NCI-H2029 (cell line): ENCODE data around the gene DUSP16.
A peak's percentile ranks its signal among the peaks of the same experiment; 100 is the strongest.
"Not testable (repeated sequence)": the region's sequence is repeated elsewhere in the genome, so short reads cannot be mapped to it uniquely, and the experiment has no call there.

Experiments
- DNase-seq: peaks from one replicate; lab custom pipeline; 2025; lab: John Stamatoyannopoulos, UW

DUSP16 gene, protein sequence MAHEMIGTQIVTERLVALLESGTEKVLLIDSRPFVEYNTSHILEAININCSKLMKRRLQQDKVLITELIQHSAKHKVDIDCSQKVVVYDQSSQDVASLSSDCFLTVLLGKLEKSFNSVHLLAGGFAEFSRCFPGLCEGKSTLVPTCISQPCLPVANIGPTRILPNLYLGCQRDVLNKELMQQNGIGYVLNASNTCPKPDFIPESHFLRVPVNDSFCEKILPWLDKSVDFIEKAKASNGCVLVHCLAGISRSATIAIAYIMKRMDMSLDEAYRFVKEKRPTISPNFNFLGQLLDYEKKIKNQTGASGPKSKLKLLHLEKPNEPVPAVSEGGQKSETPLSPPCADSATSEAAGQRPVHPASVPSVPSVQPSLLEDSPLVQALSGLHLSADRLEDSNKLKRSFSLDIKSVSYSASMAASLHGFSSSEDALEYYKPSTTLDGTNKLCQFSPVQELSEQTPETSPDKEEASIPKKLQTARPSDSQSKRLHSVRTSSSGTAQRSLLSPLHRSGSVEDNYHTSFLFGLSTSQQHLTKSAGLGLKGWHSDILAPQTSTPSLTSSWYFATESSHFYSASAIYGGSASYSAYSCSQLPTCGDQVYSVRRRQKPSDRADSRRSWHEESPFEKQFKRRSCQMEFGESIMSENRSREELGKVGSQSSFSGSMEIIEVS

DNA sequence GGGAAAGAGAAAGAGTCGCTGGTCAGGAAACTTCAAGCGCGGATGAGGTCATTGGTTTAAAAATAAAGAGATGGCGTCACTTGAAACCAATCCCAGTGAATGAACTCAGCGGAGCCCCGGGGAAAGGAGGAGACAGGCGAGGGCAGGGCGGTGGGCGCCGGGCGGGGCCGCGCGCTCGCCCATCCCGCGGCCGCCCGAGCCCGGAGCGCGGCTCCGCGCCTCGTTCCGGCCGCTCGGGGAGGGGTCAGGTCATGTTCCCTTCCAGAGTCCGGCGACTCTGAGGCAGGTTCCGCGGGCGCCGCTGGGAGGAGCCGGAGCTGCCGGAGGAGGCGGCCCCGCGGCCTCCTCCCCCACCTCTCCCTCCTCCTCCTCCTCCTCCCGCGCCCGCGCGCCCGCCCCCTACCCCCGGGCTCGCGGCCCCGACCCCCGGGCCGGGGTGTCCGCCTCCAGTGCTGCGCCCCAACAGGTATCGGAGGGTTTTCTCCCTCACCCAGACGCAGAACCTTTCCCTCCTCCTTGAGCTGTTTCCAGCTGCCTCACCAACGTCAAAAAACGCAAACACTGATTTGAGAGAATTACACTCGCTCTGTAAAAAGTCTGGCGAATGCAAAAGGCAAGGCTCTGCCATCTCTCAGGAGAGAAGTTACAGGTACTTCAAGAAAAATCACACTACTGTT lies at the start of gene DUSP16:
DUSP16 (minus strand) TSS at position 279 of the 677 bp plus-strand sequence. CDS start 41,765 bp downstream, outside the sequence.
- peak; percentile 88 for DNase-seq

DNA sequence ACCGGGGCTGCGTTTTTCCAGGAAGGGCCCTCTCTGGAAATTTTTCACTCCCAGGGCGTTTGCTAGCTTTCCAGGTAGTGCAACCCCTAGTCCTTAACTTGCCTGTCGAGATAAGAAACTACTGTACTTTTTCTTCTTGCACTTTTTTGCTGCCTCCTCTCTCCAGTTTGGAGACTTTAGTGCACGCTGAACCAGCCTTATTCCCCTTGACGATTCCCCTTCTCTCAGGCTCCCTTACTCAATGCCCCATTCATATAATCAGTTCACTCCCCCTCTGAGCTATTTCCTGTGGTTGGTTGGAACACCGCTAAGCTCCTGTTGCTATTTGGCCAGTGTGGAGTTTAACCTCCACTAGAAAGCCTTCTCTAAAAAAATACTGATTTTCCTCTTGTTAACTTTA lies 49.7 kb upstream of the DUSP16 start:
- peak; percentile 44 for DNase-seq

DNA sequence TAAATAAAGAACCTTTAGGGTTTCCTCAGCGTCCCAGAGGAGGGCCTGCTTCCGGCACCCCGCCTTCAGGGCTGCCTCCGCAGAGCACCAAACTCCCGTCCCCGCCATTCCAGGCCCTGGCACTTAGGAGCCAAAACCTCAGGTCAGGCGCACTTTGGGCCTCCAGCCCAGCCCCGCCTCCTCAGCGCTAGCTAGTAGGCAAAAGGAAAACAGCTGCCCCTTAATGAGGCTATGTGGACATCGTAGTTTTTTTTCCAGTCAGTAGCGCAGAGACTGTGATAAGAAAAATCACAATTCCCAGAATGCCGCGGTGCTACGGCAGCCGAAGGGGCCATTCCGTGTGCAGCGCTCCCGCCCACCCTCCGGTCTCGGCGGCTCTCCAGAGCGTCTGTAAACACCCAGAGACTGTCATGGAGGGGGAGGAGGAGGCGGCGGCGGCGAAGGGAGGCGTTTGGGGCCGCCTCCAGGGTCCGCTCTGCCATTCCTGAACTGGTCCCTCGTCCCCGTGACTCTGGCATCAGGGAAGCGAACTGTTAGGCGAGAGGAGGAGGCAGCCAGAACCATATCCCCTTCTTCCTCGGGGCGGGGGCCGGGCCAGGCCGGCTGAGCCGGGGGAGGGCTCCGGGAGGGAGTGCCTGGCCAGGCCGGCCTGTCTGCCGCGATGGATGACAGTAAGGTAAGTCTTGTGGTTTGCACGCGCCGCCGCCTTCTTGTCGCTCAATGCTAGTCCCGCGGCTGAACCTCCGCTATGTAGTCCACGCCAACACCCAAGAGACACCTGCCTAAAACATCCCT lies 49.0 kb upstream of the DUSP16 start, which contains the start of gene CREBL2:
CREBL2 (plus strand) TSS at position 365 of the 795 bp plus-strand sequence; CDS start at position 662, 297 bp downstream.
- peak; percentile 99 for DNase-seq

DNA sequence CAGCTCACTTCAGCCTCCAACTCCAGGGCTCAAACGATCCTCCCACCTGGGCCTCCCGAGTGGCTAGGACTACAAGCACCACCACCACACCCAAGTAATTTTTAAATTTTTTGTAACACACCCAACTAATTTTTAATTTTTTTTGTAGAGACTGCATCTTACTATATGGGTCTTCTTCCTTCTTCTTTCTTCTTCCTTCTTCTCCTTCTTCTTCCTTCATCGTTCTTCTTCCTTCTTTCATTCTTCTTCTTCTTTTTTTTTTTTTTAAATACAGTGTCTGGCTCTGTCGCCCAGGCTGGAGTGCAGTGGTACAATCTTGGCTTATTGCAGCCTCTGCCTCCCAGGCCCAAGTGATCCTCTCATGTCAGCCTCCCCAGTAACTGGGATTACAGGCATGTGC lies 48.0 kb upstream of the DUSP16 start:
- no peak for DNase-seq

DNA sequence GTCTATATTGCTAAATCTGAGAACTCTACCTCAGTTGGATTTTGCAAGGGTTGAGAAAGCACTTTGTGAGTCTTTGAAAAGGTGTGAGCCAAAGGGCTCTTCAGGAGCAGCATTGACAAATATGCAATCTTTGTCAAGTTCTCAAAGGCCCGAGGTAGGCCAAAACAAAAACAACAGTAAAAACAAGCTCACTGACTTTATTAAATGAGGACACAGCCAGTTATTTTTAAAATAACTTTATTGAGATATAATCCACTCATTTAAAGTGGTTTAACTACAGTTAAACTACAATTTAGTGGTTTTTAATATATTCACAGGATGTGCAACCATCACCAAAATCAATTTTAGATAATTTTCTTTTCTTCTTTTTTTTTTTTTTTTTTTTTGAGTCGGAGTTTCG lies 47.0 kb upstream of the DUSP16 start:
- DNase-seq, result no peak

DNA sequence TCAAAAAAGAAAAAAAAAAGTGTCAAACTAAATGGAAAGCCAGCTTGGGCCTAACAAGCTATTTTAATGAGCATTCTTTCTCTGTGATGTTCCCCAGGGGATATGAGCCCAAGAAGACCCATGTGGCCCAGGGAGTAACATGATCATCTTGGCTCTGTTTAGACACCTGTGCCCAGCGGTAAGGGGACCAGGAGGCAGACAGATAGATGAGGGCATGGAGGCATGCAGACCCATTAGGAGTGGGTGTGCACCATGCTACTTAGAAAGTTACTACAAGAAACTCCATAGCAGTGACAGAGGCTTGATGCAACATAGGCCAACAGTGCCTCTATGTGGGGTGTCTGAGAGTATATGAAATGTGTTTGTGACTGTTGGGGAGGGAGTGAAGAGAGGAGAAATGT lies 45.9 kb upstream of the DUSP16 start:
- no peak for DNase-seq

DNA sequence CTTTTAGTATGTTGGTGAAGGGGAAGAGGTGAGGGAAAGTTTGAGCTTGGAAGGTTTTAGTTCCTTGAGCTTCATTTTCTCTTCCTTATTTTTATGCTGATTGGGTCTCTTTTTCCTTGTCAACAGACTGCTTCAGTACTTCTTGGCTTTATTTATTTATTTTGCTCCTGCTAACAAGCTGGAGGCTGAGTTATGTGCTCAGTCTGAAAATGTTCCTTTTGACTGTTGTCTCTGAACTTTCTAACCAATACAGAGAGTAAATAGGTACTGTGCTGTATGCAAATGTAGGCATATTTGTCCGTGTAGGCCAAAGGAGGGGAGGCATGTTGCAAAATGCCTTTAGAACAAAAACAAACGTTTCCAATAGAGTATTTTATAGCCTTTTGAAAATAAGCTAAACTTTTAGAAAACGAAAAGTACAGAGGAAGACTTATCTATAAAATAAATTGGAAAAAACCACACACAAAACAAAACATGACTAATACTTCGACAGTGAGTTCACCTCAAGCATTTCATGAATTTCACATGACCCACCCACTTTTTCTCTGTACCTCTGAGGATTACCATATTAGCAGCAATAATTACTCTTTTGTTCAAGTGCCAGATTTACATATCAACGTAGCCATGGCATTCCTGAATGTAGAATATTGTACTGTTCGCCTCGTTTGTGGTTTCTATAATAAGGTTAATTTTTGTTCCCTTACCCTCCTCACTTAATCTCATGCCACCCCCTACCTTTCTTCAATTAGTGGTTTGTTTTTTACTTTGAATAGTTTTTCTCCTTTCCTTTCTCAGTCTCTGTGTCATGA lies 44.3 kb upstream of the DUSP16 start:
- no peak for DNase-seq

DNA sequence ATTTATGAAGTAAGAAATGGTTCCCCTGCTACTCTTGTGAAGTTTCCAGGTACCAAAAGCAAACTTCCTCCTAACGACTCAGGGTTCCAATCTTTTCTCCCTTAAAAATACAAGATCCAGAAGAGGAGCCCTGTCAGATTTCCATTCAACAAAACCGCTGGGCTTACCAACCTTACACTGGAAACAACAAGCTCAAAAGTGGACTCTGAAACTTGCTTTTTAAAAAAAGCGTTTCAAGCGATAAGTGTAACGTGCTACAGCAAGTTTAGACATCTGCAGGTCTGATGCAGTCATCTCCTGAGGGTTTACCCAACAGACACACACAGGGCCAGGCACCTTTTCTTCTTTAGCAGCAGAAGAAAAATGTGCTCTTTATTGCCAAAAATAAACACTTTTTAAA lies 42.1 kb upstream of the DUSP16 start:
- no peak for DNase-seq

DNA sequence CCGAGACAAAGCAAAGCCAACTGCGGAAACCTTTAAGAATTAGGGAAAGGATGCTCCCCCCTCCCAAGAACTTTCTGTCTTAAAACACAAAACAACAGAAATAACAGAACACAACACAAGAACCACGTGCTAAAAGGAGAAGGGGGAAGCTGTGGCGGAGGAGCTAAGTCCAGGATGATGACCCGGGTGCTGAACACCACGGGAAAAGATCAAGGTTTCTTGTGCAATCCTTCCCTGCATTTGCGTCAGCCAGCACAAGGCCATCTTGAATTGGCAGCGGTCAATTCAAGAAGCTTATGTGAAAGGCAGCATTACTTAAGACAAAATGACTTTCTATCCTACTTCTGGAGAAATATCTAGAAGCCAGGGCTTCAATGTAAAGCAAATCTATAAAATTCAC lies 38.0 kb upstream of the DUSP16 start:
- no peak for DNase-seq

DNA sequence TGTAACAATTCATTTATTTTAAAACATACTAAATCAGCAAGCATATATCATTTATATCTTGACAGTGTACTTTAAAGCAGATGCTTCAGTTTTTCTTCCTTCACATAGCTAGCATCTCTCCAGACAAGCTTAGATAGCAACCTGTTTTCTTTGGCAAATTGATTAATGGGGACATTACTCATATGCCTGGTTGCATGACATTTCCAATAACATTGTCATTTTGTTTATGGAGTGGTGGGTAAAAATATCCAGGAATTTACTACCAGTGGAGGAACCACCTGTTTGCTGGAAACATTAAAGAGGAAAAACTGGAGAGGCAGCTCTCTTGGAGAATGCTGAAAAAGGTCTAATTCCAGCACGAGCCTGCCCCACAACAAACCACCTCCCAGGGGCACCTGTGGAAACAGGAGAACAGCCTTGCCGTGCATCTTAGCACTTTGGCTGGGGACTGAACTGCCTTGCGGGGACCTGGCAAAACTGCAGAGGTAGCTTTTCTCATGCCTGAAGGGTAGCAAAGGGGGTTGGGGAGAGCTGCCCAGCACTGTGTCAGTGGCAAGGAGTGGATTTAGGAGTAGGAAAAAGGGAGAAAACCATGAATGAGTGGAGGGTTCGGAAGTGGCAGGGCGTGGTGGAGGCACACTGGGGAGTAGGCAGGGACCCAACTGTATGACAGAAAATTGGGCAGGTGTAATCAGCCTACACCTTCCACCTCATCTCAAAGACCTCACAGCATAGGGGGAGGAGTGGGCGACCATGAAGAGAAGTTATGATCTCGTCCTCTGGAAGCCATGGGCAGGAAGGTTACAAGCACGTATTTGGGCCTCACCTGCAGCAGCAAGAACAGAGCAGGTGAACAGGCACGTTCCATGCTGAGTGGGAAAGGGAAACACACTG lies 37.3 kb upstream of the DUSP16 start:
- DNase-seq, result no peak

DNA sequence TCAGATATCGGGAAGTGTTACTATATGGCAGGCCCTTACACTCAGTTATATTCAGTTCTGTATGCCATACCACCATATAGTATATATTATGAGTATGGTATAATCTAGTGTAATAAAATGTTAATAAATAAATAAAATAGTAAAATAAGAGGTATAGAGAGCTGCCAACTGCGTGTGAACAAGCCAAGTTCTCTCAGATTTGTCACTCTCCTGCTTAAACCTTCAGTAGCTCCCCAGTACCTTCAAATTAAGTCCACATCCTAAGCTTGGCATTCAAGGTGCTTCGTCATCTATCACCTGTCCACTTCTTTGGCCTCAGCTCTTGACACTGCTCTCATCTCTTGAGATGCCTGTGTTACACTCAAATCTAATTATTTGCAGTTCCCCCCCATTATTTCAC lies 36.2 kb upstream of the DUSP16 start:
- DNase-seq, result no peak

DNA sequence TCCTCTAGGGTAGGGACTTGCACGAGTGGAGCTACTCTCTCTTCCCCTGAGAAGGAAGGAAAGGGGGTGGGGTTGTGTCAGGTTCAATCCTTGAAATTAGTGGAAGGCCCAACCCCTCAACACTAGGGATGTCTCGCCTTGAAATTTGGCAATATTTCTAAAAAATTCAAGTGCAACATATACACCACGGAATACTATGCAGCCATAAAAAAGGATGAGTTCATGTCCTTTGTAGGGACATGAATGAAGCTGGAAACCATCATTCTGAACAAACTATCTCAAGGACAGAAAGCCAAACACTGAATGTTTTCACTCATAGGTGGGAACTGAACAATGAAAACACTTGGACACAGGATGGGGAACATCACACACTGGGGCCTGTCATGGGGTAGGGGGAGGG lies 33.9 kb upstream of the DUSP16 start:
- not testable (repeated sequence) for DNase-seq

DNA sequence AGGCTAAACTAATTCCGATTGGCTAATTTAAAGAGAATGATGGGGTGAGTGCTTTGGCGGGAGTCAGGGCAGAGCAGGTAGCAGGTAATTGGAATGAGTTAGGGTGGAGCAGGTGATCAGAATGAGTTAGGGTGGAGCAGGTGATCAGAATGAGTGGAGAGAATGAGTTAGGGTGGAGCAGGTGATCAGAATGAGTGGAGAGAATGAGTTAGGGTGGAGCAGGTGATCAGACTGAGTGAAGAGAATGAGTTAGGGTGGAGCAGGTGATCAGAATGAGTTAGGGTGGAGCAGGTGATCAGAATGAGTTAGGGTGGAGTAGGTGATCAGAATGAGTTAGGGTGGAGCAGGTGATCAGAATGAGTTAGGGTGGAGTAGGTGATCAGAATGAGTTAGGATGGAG lies 33.3 kb upstream of the DUSP16 start:
- DNase-seq, result not testable (repeated sequence)

DNA sequence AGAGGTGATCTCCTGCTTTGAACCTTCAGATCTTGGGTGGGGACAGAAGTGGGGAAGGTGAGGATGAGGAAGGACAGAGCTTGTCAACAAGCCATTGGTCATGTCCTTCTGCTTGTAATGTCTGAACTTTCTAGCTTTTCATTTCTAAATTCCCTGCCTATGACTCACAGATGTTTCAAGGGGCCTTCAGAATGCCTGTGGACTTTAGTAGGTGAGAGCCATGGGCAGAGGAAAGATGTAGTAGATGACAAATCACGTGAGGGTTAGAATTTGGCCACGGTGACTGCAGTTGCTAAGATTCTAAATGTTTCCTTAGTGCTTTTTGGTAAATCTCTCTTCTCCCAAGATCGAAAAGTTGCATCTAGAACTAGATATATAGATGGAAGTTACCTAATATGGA lies 30.3 kb upstream of the DUSP16 start:
- DNase-seq, result no peak

DNA sequence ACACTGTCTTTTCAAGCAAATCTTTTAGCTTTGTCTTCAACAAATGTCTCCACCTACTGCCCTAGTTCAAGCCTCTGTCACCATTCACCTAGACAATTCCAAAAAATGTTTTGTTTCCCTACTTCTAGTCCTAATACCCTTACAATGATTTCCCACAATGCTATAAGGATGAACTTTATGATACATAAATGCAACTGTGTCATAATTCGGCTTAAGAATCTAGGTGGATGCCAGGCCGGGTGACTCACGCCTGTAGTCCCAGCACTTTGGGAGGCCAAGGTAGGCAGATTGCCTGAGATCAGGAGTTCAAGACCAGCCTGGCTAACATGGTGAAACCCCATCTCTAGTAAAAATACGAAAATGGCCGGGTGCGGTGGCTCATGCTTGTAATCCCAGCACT lies 28.3 kb upstream of the DUSP16 start:
- DNase-seq, result no peak

DNA sequence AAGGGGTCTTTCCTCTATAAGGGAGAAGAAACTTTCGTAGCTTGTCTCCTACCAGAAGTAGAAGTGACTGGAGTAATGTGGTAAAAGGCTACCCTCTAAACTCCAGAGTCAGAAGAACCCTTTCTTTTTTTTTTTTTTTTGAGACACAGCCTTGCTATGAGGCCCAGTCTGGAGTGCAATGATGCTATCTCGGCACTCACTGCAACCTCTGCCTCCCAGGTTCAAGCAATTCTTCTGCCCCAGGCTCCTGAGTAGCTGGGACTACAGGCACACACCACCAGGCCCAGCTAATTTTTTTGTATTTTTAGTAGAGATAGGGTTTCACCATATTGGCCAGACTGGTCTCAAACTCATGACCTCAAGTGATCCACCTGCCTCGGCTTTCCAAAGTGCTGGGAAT lies 25.8 kb upstream of the DUSP16 start:
- not testable (repeated sequence) for DNase-seq

DNA sequence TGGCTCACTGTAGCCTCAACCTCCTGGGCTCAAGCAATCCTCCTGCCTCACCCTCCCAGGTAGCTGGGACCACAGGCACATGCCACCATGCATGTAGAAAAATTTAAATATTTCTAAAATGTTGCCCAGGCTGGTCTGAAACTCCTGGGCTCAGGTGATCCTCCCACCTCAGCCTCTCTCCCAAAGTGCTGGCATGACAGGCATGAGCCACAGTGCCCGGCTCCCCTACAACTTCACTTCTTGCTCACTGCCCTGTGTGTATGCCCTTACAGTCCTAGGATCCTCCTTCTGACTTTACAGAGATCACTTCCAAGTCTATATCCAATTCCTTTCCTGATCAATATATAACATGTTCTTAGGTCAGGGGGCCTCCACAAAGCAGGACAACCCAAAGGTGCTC lies 25.2 kb upstream of the DUSP16 start:
- DNase-seq, result no peak

DNA sequence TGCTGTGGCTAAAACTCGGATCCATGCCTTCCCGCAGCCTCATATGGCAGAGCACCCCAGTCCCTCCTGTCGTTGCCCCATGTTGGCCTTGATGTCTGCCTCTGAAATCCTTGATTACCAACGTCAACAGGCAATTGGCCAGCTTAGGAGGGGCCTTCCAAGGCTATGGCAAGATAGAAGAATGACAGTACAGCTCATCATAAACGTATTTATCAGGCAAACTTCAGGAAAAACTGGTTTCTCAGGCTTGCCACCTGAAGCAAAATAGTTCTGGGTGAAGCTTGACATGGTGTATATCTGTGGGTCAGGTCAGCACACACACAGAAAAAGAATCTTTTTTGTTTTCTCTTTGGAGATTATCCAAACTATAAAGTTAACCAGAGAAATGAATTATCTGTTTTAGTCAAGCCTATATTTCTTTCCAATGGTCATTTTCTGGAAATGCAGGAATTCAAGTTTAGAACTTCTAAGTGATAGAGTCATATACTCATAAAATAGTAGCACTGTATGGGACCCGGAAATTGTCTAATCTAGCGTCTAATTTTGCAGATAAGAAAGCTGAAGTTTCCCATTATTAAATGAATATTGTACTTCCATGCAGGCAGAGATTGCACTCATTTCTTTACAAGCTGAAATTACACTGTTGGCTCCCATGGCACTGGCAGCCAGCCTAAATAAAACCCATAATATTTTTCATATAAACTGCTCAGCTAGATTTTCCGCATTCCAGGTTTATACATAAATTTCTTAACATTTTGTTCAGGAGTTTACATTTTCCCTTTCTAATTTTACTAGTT lies 24.4 kb upstream of the DUSP16 start:
- DNase-seq, result no peak

DNA sequence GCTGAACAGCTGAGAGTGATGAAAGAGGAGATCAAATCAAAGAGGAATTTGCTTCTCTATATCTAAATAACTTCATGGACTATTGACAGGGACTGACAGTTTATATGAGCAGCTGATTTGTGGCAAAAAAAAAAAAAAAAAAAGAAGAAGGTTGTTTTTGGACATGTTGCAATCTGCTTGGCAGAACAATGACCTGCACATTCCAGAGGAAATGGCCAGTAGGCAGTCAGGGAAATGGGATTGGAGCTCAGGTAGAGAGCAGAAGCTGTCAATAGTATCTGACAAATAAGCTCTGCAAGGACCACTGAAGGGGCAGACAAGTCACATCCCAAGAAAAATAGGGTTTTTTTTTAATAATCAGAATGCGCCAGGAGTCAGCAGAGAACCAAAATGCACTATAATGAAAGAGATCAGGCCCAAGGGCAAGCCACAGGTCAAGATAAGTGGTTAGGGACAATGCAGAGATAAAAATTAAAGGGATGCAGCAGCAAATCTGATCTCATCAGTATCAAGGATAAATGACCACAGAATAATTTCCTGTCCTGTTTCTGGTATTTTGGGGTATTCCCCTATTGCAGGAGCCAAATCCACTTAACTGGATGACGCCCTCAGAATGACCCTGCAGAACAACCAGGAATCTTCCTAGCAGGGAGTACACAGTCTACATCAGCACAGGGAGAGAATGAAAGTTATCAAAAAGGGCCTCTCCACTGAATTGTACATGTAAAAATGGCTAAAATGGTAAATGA lies 22.6 kb upstream of the DUSP16 start:
- DNase-seq, result no peak
